Raji (cell line): Measurements from ENCODE around the gene TGFBR1.

Experiments used
- POLR2A ChIP-seq: IDR thresholded peaks from 2 replicates; pipeline ENCODE4 v1.6.1; 2011; ENCODE audit warnings: low read depth, low read length, control low read depth; ENCODE audit not compliant: insufficient read depth

TGFBR1 gene

DNA sequence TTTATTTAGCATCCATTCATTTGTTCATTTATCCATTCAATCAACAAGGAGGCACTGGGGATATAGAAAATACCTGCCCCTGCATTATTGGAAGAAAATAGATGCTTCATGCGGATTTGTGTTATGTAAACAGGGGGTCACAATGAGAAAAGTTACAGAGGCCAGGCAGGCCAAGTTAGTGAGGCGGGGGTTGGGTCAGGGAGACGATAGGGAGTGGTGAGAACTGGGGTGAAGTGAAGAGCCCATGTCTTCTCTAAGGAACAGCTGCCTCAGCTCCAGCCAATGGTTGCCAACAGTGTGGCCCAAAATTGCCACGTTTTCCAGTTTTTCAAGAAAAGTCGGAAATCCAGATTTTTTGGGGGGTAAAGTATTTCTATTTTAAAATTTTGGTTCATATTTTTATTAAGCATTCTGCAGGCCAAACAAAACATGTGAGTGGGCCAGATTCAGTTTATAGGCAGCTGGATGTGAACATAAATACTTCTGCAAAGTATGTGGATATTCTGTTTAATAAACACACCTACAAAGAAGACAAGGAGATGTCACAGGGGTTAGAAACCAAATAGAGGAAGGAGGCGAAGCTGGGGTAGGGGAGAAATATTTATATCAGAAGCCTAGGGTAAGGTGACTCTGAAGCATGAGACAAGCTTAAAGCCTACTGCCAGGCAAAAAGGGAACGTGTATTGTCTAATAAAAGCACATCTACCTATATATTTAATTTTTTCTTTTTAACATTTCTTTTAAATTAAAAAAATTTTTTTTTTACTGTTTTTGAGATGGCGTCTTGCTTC lies 72.9 kb downstream of the TGFBR1 start:
- TF ChIP-seq POLR2A, result no peak

GRCh38 chr9:99178912-99179872 lies 74.3 kb downstream of the TGFBR1 start:
- TF ChIP-seq POLR2A, result no peak

DNA sequence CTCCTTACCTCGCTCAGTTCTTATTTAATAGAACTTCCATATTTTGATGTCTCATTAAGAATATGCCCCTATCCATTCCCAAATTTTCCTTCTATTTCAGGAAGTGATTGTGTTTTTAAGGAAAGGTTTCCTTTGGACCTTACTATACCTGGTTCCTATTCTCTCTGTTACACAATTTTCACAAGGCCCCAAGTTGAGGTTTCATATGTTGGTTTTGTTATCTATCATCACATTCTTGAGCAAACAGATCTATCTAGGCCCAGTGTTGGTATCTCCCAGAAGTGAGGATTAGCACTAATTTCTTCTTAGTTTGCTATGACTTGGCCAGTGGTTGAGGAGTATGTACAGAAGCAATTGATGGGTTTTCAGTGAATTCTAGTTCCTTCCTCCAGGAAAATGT lies 75.3 kb downstream of the TGFBR1 start:
- TF ChIP-seq POLR2A, result no peak

DNA sequence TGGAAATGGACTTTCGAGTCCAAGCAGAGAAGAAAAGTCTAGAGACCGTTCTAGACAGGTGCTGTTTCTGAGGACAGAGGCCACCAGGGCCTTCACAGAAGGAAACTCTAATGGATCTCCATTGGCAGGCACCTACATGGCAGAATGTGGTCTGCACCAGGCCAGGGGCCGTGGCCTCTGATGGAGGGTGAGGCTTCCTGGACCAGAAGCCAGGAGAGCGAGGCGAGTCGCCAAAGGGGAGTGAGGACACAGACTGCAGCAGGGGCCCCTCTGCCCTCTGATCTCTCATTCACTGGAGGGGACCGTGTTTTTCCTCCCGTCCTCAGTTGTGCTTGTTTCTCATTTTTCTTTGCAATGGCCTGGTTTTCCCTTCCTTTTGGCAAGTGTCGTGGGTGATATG lies 75.7 kb downstream of the TGFBR1 start:
- no peak for TF ChIP-seq POLR2A

- no peak for TF ChIP-seq POLR2A
Observed at GRCh38 chr9:99181206-99181605, 76.3 kb downstream of the TGFBR1 start.

DNA sequence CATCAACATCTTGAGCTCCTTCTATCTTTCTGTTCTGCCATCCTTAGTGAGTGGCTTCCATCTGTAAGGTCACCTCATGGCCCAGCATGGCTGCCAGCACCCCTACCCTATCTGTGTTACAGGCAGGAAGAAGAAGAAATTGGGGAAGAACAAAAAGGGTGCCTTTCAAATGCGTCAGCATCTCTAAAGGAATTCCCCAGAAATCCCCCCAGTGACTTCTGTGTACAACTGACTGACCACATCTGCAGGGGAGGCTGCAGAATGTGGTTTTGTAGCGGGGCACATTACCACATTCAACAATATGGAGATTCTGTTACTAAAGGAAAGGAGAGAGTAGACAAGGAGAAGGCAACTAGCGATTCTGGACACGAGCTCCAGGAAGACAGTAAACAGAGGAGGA lies 76.7 kb downstream of the TGFBR1 start:
- 0 out of 2 replicates have a peak, but pooled peaks have one; percentile 26 for TF ChIP-seq POLR2A

DNA sequence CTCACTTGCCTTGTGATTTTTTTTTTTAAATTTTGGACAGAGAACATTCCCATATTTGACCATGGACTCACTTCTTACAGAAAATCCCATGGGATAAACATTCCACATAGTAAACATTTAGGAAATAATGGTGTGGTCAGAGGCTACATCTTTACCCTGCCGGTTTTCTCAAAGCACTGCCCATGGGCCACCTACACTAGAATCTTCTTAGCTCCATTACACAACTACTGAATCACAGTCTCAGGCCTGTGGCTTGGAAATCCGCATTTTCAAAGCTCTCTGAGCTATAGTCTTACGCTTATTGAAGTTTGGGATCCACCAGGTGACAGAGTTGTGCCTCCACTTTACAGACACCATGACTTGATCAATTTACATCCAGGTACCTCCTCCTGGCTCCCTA lies 77.4 kb downstream of the TGFBR1 start:
- no peak for TF ChIP-seq POLR2A

GRCh38 chr9:99183616-99184015 lies 78.7 kb downstream of the TGFBR1 start:
- TF ChIP-seq POLR2A, result no peak

DNA sequence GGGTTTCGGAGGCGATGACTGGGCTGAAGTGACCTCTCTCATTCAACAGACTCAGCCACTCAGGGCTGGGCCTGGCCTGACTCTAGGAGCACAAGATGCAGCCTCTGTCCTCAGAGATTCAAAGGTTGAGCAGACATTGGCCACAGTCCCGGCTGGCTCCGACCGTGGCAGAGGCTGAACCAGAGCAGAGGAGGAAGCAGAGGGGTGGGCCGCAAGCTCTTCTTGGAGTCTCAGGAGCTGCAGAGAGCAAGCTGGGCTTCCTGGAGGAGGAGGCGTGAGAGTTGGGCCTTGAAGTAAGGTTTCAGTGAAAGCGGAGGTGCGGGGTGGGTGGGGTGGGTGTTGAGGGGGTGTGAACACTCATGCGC lies 79.2 kb downstream of the TGFBR1 start:
- no peak for TF ChIP-seq POLR2A

GRCh38 chr9:99184475-99185347 lies 79.8 kb downstream of the TGFBR1 start:
- TF ChIP-seq POLR2A, result no peak

DNA sequence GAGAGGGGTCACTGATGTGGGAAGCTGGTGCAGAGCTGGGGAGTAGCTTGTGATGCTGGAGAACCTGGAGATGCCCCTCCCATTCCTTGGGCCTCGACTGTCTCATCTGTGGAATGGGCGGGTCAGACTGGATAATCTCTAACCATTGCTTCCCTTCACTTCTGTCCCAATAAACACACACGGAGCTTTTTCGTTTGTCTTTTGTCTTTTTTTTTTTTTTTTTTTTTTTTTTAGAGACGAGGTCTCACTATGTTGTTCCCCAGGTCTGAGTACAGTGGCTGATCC lies 80.4 kb downstream of the TGFBR1 start:
- no peak for TF ChIP-seq POLR2A

- TF ChIP-seq POLR2A, result no peak
Observed at GRCh38 chr9:99185934-99186333, 81.0 kb downstream of the TGFBR1 start.

DNA sequence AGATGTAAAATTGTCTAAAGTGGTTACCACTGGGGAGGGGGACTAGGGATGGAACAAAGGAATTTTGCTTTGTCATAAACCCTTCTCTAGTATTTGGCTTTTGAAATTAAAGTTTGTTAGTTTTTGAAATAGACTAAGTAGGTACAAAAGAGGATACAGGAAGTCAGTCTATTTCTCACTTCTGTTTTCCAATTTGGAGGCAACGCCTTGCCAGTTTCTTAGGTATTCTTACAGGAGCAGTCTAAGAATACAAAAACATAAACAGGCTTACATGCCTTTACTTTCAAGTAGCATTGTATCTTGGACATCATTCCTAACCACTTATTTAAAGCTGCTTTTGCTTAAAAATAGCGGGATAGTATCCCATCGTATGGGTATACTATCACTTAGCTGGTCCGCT lies 82.4 kb downstream of the TGFBR1 start:
- TF ChIP-seq POLR2A, result no peak

- no peak for TF ChIP-seq POLR2A
Observed at GRCh38 chr9:99189186-99189585, 84.3 kb downstream of the TGFBR1 start.

- no peak for TF ChIP-seq POLR2A
Observed at GRCh38 chr9:99189887-99190596, 85.1 kb downstream of the TGFBR1 start.
